A673 (cell line): ENCODE measurements around the gene RETREG3. TPM values are rescaled to one million over a fixed set of nuclear protein-coding genes. Genes with fewer than 3 reads are reported as not detected.
"Not testable (repeated sequence)": the region's sequence is repeated elsewhere in the genome, so short reads cannot be mapped to it uniquely, and the experiment has no call there.

Source experiments
- BruUV-seq: library from RNA; stranded (reverse); fragments of 400-500 nt; replicated peaks from 2 replicates; lab custom pipeline; 2021; lab: Mats Ljungman, UMichigan
- CTCF ChIA-PET: fragments of 300-600 bp; sonication (Branson Sonifier 250); formaldehyde crosslinking; loops from one replicate; lab custom pipeline; 2022; ENCODE audit warnings: antibody characterized with exemption; lab: Charles Lee
- POLR2A ChIA-PET: fragments of 300-600 bp; sonication (Branson Sonifier 250); formaldehyde crosslinking; loops from one replicate; lab custom pipeline; 2022; ENCODE audit warnings: antibody characterized with exemption; ENCODE audit not compliant: low non-redundant PET; lab: Charles Lee
- DNase-seq: peaks from one replicate; pipeline ENCODE4 v3.0.0-alpha.2; 2015; ENCODE audit warnings: low spot score
- H3K27ac ChIP-seq: fragments of 200-600 bp; sonication (generic); 2 replicates; pipeline ENCODE4 v1.5.1; 2016; ENCODE audit warnings: mixed run types, low read depth, mild to moderate bottlenecking, mixed read lengths, antibody characterized with exemption, low read length; ENCODE audit not compliant: poor library complexity, severe bottlenecking
- H3K27me3 ChIP-seq: fragments of 200-600 bp; sonication (generic); replicated peaks from 2 replicates; pipeline ENCODE4 v1.6.1; 2017; ENCODE audit warnings: mixed run types, low read depth, mild to moderate bottlenecking, mixed read lengths, antibody characterized with exemption, low read length; ENCODE audit not compliant: insufficient read depth, poor library complexity
- H3K36me3 ChIP-seq: fragments of 200-600 bp; sonication (generic); 2 replicates; pipeline ENCODE4 v1.6.1; 2016; ENCODE audit warnings: mixed run types, mild to moderate bottlenecking, mixed read lengths, antibody characterized with exemption, low read length; ENCODE audit not compliant: insufficient read depth, poor library complexity, severe bottlenecking
- H3K4me1 ChIP-seq: fragments of 200-600 bp; sonication (generic); 2 replicates; pipeline ENCODE4 v1.6.1; 2017; ENCODE audit warnings: mixed run types, mild to moderate bottlenecking, mixed read lengths, antibody characterized with exemption, low read length; ENCODE audit not compliant: insufficient read depth, poor library complexity, severe bottlenecking
- H3K4me3 ChIP-seq: fragments of 200-600 bp; sonication (generic); 2 replicates; pipeline ENCODE4 v1.5.1; 2016; ENCODE audit warnings: low read depth, mixed run types, mild to moderate bottlenecking, mixed read lengths, low read length; ENCODE audit not compliant: poor library complexity, severe bottlenecking
- H3K9me3 ChIP-seq: fragments of 200-600 bp; sonication (generic); 2 replicates; pipeline ENCODE4 v1.6.1; 2016; ENCODE audit warnings: mixed run types, low read depth, mild to moderate bottlenecking, mixed read lengths, antibody characterized with exemption, low read length; ENCODE audit not compliant: poor library complexity, severe bottlenecking
- CTCF ChIP-seq: fragments of 300-800, 200-600 bp; sonication (generic); conservative IDR thresholded peaks from 2 replicates; pipeline ENCODE4 v1.5.1; 2017; ENCODE audit warnings: low read depth, mild to moderate bottlenecking, antibody characterized with exemption, low read length, moderate library complexity, mixed read lengths
- EZH2 ChIP-seq: fragments of 200-600 bp; sonication (generic); IDR thresholded peaks from 2 replicates; pipeline ENCODE4 v1.6.1; 2017; ENCODE audit warnings: borderline replicate concordance, low read depth, mild to moderate bottlenecking, mixed read lengths, antibody characterized with exemption, low read length; ENCODE audit not compliant: poor library complexity, severe bottlenecking
- intact Hi-C: fragments of 100-400 bp; cut with micrococcal nuclease; formaldehyde crosslinking; loops from one replicate; pipeline ENCODE4 v1.10.0; 2022; ENCODE audit not compliant: unreplicated experiment
- total RNA-seq: library from RNA; stranded (reverse); gene quantifications from 2 replicates; pipeline ENCODE4 v1.2.3, GENCODE V29; 2021

The RETREG3 gene
- total RNA-seq, 1 experiment from 2014 or later = 23.2 TPM

GRCh38 chr17:42561897-42562387 is 47.2 kb downstream of the RETREG3 start, which contains the start of gene COASY:
TSS of gene COASY (plus strand) at chr17:42562148. CDS start at chr17:42562623, 475 bp downstream.
- no peaks in the 10 kb centered on the region for H3K27me3 ChIP-seq
- H3K9me3 ChIP-seq = no peaks in the 10 kb centered on the region
- H3K36me3 ChIP-seq = peaks cover 13% of the 10 kb centered on the region
- H3K4me1 ChIP-seq = peaks cover 10% of the 10 kb centered on the region
- no TSS peak for BruUV-seq
- intact Hi-C loops = no loop called here
- POLR2A ChIA-PET = no interaction called here
- DNase-seq = peak; percentile 94
- CTCF ChIA-PET = no interaction called here
- H3K27ac ChIP-seq = peak within 1 kb of the TSS; percentile 85
- H3K4me3 ChIP-seq = peak within 1 kb of the TSS; percentile 83
- no peak for TF ChIP-seq CTCF
- TF ChIP-seq EZH2 = no peak

GRCh38 chr17:42560246-42560645 is 48.9 kb downstream of the RETREG3 start:
- Histone ChIP-seq H3K9me3 (no peaks in the 10 kb centered on the region), H3K4me3 (no peak overlapping the region), H3K36me3 (peaks cover 11% of the 10 kb centered on the region), H3K27ac (no peak overlapping the region), H3K27me3 (no peaks in the 10 kb centered on the region), H3K4me1 (peaks cover 4% of the 10 kb centered on the region)
- ChIA-PET POLR2A (no interaction called here), CTCF (no interaction called here)
- no peak for DNase-seq
- BruUV-seq = no TSS peak
- intact Hi-C loops = no loop called here
- no peak for TF ChIP-seq EZH2

- CTCF ChIA-PET = no interaction called here
- BruUV-seq = no TSS peak
- no peaks in the 10 kb centered on the region for H3K27me3 ChIP-seq
These were observed 50.1 kb downstream of the RETREG3 start for GRCh38 chr17:42559075-42559474.

GRCh38 chr17:42555961-42556617 is 53.1 kb downstream of the RETREG3 start:
- BruUV-seq = not testable (repeated sequence)

More at GRCh38 chr17:42559075-42559474, 50.1 kb downstream of the RETREG3 start:
- no peak overlapping the region for H3K27ac ChIP-seq
- POLR2A ChIA-PET = no interaction called here
- intact Hi-C loops = no loop called here
- TF ChIP-seq EZH2 = no peak
- TF ChIP-seq CTCF = no peak
- no peak overlapping the region for H3K4me3 ChIP-seq
- no peaks in the 10 kb centered on the region for H3K9me3 ChIP-seq
- no peak for DNase-seq
- H3K4me1 ChIP-seq = peaks cover 4% of the 10 kb centered on the region
- H3K36me3 ChIP-seq = peaks cover 1% of the 10 kb centered on the region

More at GRCh38 chr17:42555961-42556617, 53.1 kb downstream of the RETREG3 start:
- DNase-seq, H3K4me3 ChIP-seq, H3K9me3 ChIP-seq, intact Hi-C loops, H3K36me3 ChIP-seq, CTCF ChIA-PET, H3K27ac ChIP-seq, H3K4me1 ChIP-seq, POLR2A ChIA-PET, H3K27me3 ChIP-seq: not testable (repeated sequence)
